ENCODE measurements around the gene CYP17A1.
"Not testable (repeated sequence)": the region's sequence is repeated elsewhere in the genome, so short reads cannot be mapped to it uniquely, and the experiment has no call there.

The CYP17A1 gene

GRCh38 chr10:102835007-102835482 is 2.2 kb downstream of the CYP17A1 start:
- DNase-seq: peak; percentile 73 to 77

DNA sequence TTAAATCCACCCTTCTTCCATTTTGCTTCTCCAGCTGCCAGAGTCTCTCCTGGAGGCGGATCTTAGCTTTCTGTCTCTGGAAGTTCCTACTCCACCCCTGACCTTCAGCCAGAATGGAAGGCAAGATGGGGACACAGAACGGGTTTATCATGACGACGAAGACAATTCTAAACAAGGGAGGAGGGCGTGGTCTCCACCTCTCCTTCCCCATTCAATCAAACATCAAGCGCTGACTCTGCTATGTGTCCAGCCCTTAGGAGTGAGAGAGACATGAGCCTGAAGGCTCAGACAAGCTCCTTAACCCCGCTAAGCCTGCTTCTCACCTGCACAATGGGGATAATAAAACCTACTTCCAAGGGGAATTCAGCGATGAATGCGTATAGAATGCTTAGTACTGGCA is 3.1 kb downstream of the CYP17A1 start:
- DNase-seq: no peak

GRCh38 chr10:102832987-102833386 is 4.2 kb downstream of the CYP17A1 start:
- no peak for DNase-seq

GRCh38 chr10:102832248-102832647 is 5.0 kb downstream of the CYP17A1 start:
- DNase-seq: no peak

- DNase-seq: no peak
Observed at GRCh38 chr10:102831322-102832071, 5.7 kb downstream of the CYP17A1 start.

- no peak for DNase-seq
Observed at GRCh38 chr10:102827597-102827975, 9.6 kb downstream of the CYP17A1 start.

GRCh38 chr10:102826148-102826796 is 10.9 kb downstream of the CYP17A1 start:
- no peak for DNase-seq

- DNase-seq: no peak
Observed at GRCh38 chr10:102824664-102825063, 12.5 kb downstream of the CYP17A1 start.

DNA sequence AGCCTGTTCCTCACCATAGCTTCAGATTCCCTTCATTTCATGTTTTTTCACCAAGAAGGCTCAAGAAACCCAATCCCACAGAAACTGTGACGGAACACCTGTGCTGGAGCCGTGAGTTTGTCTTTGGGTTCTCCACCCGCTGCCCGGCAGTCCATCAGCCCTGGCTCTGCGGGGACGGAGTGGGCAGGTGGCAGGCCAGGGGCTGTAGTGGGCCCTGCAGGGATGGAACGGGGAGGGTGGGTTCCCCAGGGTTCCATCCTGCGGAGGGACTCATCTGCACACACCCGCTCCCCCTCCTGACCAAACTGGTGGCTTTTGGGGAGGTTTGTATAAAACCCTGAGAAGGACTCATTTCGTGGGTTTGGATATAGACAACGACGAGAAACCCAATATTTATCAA is 15.0 kb downstream of the CYP17A1 start:
- no peak for DNase-seq

- DNase-seq: not testable (repeated sequence)
Observed at GRCh38 chr10:102820008-102820407, 17.2 kb downstream of the CYP17A1 start.

GRCh38 chr10:102819054-102819453 is 18.2 kb downstream of the CYP17A1 start:
- peak; percentile 14 to 51 for DNase-seq

- no peak for DNase-seq
Observed at GRCh38 chr10:102817175-102817574, 20.0 kb downstream of the CYP17A1 start.

- peak in 1 of 2 donors; percentile 46 for DNase-seq
Observed at GRCh38 chr10:102815790-102816549, 21.2 kb downstream of the CYP17A1 start.

DNA sequence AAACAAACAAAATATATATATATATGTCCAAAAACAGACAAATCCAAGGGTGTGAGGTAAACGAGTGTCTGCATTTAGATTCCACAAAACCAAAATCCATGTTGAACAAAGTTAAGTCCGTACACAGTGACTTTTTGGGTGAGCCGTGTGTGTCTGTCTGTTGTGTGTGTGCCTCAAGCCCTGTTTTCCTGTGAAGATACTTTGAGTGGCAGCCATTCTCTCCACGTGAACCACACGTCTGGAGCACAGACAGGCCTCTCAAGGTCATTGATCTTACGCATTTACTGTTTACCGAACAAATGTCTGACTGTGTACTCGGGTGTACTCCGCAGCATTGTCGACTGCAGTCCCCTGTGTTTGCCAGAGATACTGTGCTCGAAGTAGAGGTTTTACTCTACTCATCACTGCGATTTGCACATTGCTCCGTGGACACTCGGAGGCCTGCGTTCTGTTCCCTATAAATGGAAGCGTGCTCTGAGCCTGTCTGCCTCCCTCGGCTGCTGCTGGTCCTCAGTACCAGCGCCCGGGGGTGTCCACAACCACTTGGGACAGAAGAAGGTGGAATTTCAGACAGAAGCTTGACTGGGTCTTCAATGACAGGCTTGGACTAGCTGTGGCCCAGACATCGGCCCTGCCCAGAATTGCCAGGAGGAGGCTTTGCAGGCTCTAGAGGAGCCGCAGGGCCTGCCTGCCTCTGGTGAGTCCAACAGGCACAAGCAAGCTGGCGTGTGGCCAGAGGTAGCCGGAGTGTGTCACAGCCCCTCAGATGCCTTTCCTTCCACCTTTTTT is 22.1 kb downstream of the CYP17A1 start:
- DNase-seq: no peak

GRCh38 chr10:102814453-102814871 is 22.8 kb downstream of the CYP17A1 start:
- DNase-seq: no peak

- DNase-seq: no peak
Observed at GRCh38 chr10:102813734-102814452, 23.3 kb downstream of the CYP17A1 start.

GRCh38 chr10:102813017-102813541 is 24.1 kb downstream of the CYP17A1 start:
- DNase-seq: no peak

GRCh38 chr10:102812231-102812876 is 24.9 kb downstream of the CYP17A1 start:
- DNase-seq: peak in 1 of 2 donors; percentile 9

DNA sequence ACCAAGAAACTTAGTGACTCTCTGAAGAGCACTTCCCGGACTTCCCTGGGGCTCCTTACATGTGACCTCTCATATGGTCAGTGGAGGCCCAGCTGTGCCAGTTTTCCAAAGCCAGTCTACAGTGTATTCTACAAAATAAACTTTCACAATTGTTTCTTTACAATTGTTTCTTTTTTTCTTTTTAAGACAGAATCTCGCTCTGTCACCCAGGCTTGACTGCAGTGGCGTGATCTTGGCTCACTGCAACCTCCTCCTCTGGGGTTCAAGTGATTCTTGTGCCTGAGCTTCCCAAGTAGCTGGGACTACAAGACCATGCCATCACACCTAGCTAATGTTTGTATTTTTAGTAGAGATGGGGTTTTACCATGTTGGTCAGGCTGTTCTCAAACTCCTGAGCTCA is 25.9 kb downstream of the CYP17A1 start:
- no peak for DNase-seq

DNA sequence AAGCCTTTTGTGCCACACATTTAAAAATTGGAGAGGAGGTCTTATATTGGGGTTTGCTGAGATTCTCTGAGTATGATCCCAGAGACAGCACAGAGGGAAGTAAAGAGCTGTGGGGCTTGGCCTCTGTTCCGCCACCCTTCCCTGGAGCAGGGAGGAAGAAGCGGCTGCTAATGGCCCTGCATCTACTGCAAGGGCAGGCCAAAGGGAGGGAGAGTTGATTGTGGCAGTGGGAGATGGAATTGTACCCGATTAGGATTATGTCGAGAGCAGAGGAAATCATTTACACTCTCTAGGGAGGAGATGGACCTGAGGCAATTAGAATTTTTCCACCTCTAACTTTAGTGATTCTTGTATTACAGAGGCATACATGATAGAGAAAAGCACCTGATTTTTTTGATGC is 28.8 kb downstream of the CYP17A1 start:
- DNase-seq: no peak

GRCh38 chr10:102804382-102805055 is 32.7 kb downstream of the CYP17A1 start:
- DNase-seq: no peak

Measured in CD4-positive, alpha-beta T cell treated with Interferon alpha-2 for 1 hour (primary cell).